ENCODE data around the gene XBP1.
"Not testable (repeated sequence)": the region's sequence is repeated elsewhere in the genome, so short reads cannot be mapped to it uniquely, and the experiment has no call there.

The XBP1 gene

DNA sequence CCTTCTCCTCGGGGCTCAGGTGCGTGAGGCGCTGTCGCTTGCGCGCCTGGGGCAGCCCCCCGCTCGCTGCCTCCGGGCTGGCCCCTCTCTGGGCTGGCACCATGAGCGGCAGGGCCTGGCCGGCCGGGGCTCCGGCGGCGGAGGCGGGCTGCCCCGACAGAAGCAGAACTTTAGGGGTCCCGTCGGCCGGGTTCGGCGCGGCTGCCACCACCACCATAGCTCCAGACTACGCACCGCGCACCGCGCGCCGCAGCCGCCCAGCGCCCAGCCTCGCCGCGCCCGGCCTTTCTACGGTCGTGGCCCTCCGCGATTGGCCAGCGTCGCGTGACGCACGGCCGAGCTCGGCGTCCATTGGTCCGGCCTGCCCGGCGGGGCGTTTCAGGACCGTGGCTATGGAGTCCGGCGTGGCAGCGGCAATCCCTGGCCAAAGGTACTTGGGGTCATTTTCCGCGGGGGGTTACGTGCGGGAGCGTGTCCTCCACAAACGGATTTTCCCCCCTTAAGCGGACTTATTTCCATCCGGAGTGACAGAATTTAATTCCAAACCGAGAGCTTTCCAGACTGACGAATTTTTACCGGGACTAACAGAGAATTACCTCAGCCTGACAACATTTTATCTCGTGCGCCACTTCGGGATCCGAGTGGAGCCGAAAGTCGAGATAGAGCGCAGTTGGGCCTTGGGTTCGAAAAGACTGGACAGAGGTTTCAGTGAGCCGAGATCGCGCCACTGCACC, at the start of gene XBP1:
XBP1 (minus strand) TSS at position 262 of the 734 bp plus-strand sequence.
- DNase-seq (ENCODE audit: low spot score): peak; percentile 93

DNA sequence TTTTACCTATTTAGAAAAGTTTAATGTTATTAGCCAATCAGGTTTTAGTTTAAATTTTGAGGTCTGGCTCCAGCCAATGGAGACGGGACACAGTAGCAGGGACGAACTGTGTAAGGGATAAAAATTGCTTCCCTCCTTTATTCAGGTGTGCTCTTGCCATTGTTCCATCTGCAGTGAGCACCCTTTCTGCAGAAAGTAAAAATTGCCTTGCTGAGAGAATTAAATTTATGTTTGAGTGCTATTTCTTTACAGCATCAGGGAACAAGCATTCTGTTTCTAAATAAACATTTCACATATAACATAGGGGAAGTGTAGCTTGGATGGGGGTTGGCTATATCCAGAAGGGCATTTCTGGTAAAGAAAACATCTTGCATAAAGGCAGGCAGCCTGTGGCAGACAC, 46.6 kb upstream of the XBP1 start:
- DNase-seq (ENCODE audit: low spot score): no peak

DNA sequence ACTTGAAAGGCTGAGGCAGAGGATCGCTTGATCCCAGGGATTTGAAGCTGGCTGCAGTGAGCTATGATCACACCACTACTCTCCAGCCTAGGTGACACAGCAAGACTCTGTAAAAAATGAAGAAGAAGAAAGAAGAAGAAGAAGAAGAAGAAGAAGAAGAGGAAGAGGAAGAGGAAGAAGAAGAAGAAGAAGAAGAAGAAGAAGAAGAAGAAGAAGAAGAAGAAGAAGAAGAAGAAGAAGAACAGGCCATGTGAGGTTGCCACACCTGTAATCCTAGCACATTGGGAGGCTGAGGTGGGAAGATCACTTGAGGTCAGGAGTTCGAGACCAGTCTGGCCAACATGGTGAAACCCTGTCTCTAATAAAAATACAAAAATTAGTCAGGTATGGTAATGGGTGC, 43.9 kb upstream of the XBP1 start:
- DNase-seq (ENCODE audit: low spot score): not testable (repeated sequence)

DNA sequence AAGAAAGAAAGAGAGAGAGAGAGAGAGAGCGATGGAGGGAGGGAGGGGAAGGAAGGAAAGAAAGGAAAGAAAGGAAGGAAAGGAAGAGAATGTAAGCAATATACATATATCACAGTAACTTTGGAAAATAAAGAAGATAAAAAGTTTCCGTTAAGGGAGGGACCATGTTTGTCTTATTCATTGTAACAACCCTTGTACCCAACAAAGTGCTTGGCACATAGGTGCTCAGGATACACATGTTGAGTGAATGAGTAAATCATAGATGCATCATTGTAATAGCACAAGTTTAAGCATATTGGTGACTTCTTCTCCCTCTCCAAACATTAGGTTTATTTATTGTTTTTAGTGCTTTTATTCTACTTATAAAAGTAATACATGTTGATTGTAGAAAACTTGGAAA, 43.3 kb upstream of the XBP1 start:
- DNase-seq (ENCODE audit: low spot score): no peak

DNA sequence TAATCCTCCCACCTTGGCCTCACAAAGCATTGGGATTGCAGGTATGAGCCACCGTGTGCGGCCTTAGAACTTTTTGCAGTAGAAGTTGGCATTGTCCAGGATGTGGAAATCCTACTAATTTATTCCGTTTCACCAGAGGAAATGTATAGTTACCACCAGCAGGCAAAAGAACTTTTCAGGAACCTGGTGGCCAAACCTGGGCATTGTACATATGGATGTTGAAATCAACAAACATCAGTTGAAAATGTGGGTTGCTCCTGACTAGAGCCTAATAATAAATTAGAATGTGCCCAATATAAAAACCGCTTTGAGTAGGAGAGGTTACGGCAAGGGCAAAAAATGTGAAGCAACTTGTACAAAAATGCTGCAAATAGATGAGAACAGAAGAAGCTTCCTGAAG, 40.7 kb upstream of the XBP1 start:
- DNase-seq (ENCODE audit: low spot score): no peak

DNA sequence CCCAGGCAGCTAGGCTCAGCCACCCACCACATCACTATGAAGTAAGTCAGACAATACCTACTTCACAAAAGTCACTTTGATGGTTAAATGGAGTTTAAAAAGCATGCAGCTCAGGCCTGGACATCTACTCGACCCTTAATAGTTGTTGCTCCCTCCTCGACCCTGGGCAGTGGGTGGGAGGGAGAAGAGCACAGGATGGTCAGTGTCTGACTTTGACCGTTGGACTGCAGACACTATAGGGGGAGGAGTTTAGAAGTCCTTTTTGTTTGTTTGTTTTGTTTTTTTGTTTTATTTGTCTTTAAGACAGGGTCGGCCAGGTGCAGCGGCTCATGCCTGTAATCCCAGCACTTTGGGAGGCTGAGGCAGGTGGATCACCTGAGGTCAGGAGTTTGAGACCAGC, 38.6 kb upstream of the XBP1 start:
- DNase-seq (ENCODE audit: low spot score): no peak

DNA sequence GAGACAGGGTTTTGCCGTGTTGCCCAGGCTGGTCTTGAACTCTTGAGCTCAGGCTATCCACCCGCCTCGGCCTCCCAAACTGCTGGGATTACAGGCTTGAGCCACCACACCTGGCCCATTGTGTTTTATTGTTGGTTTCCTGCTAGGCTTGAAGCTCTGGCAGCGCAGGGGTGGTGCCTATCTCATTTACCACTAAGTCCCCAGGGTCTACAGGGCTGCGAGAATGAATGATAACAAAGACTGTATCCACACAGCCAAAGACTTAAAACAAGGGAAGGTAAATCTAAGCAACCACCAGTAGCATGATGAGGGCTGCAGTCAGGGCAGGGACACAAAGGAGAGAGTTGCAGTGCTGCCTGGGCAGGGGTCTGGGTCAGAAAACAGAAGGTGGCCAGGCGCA, 37.3 kb upstream of the XBP1 start:
- no peak for DNase-seq (ENCODE audit: low spot score)

DNA sequence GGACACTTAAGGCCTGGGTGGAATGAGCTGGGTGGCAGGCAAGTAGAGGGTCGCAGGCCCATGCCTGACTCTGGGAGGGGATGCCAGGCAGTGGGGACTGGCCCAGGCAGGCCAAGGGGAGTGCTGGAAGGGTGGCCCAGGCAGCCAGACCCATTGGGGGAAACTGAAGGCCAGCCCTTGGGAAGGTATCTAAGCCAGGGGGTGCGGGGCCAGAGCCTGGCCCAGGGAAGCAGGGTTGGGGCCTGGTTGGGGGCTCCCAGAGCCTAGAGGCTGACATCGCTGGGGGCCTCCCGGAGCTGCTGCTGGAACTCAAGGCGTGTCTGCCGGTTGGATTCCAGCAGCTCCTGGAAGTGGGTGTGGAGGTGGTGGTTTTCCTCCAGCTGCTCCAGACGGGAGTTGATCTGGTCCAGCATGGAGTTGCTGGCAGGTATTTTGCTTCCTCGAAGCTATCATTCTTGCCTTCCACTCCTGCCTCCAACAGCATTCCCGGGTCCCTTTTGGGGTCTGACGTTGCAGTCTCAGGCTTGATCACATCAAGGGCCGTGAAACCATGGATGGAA, 35.3 kb upstream of the XBP1 start:
- no peak for DNase-seq (ENCODE audit: low spot score)

DNA sequence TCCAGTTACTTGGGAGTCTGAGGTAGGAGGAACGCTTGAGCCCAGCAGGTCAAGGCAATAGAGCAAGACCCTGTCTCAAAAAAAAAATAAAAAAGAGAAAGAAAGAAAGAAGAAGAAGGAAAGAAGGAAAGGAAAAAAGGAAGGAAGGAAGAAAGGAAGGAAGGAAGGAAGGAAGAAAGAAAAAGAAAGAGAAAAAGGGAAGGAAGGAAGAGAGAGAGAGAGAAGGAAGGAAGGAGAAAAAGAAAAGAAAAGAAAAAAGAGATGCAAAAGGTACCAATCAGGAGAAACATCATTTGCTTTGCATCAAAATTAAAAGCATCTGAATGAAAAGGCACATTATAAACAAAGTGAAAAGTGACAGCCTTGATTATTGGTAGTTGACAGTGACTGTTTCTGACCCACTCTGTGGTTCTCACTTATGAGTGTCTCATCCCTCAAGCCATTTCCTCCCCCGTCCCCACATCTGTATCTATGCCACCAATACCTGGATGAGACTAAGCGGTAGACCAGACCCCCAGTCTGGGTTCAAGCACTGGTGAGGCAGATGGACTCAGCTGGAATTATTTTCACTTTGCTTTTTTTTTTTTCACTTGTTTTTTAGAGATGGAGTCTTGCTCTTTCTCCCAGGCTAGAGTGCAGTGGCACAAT, 33.0 kb upstream of the XBP1 start:
- DNase-seq (ENCODE audit: low spot score): no peak

DNA sequence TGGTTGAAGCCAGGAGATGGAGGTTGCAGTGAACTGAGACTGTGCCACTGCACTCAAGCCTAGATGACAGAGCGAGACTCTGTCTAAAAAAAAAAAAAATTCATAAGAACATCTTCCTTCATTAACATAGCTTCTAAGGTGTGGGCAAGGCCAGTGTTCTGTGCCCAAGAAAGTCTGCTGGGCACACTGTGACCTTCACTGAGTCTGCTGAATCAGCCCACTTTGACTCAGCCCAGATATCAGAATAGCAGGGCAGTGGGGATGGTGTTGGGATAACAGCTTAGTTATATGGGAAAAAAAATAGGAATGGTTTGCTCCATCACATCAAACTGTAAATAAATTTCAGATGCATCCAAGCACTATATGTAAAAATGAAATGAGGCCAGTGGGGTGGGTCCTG, 32.4 kb upstream of the XBP1 start:
- no peak for DNase-seq (ENCODE audit: low spot score)

DNA sequence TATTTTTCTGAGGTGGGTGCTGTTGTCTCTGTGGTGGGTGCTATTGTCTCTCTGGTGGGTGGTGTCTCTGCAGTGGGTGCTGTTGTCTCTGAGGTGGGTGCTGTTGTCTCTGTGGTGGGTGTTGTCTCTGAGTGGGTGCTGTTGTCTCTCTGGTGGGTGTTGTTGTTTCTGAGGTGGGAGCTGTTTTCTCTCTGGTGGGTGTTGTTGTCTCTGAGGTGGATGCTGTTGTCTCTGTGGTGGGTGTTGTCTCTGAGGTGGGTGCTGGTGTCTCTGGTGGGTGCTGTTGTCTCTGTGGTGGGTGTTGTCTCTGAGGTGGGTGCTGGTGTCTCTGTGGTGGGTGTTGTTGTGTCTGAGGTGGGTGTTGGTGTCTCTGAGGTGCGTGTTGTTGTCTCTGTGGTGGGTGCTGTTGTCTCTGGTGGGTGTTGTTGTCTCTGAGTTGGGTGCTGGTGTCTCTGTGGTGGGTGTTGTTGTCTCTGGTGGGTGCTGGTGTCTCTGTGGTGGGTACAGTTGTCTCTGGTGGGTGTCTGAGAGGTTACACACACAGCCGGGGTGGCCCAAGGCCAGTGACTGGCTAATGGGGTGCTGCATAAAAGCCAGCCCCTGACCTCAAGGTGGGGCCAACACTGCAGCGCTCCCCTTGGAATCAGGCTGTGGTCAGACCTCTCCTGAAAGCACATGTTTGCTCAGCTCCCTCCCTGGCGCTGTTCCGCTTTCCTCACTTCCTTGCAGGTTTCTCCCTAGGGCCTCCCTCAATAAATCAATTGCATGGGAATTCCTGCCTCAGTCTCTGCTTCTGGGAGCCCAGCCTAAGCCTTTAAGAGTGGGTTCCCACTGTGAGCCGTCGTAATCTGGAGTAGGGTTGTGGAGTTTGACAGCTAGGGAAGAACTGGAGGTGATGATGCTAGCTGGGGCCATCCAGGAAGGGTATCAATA, 31.0 kb upstream of the XBP1 start:
- DNase-seq (ENCODE audit: low spot score): no peak

DNA sequence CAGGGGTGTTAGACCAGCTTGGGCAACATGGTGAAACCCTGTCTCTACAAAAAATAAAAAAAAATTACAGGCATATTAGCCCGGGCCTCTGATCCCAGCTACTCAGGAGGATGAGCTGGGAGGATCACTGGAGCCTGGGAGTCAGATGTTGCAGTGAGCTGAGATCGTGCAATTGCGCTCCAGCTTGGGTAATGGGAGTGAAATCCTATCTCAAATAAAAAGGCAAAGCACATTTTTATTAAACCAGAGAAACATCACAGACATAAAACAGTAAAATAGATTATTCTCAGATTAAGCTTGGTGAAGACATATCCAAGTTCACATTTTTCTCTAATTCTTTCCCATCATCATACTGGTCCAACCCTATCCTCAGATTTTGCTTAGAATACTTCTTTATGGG, 30.1 kb upstream of the XBP1 start:
- DNase-seq (ENCODE audit: low spot score): no peak

DNA sequence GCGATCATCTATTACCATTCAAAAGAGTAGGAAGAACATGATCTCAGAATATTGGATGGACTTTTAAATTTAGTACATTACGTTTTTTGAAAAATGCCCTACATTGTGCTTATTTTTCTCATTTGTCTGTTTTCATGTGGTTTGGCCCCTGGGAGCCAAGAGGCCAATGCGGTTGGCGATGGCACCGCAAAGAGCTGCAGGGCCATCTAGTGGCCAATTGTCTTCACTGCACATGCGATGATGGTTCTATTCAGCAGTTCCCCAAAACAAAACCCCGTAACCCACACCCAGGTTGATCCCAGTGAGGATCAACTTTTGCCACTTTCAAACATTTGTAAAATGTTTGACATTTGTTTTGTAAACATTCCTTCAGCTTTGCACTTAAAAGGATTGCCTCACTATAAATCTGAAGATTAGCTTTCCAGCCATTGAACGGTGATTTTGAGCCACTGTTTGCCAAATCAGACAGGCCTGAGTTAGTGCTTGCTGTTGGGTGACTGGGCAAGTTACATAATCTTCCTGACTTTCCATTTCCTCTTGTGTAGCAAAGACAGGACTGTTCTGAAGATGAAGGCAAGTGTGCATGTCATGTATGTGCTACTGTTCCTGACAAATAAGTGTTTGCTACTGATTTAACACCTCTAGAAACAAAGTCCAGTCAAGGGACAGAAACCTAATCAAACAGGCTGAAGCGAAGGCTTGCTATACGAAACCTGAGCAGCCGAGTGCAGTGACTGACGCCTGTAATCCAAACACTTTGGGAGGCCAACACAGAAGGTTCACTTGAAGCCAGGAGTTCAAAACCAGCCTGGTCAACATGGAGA, 29.2 kb upstream of the XBP1 start:
- DNase-seq (ENCODE audit: low spot score): peak; percentile 87

DNA sequence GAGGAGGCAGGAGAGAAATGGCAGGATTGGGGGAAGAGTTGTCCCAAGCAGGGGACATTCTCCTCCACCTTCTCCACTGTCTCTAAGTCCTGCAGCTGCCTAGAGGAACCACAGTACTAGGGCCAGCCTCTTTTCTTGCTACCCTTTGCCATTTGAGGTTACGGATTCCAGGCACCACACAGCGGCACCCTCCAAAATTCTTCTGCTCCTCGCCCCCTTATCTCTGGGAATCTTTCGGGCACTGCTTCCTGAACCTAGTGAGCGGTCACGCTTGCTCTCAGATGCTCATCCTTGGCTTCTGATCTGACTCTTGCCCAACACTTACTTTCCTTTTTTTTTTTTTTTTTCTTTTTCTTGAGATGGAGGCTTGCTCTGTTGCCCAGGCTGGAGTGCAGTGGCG, 26.6 kb upstream of the XBP1 start:
- DNase-seq (ENCODE audit: low spot score): no peak

DNA sequence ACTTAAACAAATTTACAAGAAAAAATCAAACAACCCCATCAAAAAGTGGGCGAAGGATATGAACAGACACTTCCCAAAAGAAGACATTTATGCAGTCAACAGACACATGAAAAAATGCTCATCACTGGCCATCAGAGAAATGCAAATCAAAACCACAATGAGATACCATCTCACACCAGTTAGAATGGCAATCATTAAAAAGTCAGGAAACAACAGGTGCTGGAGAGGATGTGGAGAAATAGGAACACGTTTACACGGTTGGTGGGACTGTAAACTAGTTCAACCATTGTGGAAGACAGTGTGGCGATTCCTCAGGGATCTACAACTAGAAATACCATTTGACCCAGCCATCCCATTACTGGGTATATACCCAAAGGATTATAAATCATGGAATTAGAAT, 26.1 kb upstream of the XBP1 start:
- DNase-seq (ENCODE audit: low spot score): not testable (repeated sequence)

DNA sequence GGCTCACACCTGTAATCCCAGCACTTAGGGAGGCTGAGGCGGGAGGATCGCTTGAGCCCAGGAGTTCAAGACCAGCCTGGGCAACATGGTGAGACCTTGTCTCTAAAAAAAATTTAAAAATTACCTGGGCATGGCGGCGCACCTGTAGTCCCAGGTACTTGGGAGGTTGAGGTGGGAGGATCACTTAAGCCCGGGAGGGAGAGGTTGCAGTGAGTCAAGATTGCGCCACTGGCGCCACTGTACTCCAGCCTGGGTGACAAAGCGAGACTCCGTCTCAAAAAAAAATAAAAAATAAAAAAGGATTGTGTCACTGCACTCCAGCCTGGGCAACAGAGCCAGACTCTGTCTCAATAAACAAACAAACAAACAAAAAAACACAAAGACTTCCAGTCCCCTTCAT, 24.1 kb upstream of the XBP1 start:
- not testable (repeated sequence) for DNase-seq (ENCODE audit: low spot score)

DNA sequence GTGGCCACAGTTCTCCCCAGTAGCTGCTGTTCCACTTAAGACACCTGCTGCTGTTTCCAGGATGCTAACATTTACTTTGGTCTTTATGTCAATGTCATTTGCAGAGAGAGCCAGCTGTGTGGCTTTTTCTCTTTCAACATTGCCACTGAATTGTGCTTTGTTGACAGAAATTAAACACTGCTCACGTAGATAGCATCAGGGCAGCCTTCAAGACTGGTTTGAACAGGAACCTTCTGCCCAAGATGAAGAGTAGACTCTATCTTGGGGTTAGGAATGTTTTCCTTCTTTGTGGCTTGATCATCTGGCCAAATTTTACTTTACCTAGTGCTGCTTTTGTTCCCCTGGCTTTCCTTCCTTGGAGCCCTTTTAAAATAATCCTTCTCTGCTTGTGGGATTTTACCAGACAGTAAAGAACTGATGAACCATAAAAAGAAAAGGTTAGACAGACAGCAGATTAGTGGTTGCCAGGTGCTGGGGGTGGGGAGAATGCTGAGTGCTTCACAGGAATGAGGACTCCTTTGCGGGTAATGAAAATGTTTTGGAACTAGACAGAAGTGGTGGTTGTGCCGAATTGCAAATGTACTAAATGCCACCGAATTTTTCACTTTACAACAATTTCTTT, 22.7 kb upstream of the XBP1 start:
- DNase-seq (ENCODE audit: low spot score): peak; percentile 85

DNA sequence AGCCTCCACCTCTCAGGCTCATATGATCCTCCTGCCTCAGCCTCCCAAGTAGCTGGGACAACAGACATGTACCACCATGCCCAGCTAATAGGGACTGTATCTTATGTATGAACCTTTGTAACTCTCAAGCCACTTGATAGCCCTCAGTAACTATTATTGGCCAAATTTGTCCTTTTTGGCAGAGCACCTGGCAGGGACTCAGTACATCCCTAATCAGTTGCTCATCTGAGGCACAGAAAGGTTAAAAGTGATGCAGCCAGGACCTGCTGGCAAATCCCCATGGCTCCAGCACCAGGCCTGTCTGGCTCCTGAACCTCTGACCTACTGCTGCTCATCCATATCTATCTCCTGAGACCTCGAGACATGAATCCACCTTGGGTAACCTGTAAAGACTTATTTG, 21.1 kb upstream of the XBP1 start:
- DNase-seq (ENCODE audit: low spot score): no peak

DNA sequence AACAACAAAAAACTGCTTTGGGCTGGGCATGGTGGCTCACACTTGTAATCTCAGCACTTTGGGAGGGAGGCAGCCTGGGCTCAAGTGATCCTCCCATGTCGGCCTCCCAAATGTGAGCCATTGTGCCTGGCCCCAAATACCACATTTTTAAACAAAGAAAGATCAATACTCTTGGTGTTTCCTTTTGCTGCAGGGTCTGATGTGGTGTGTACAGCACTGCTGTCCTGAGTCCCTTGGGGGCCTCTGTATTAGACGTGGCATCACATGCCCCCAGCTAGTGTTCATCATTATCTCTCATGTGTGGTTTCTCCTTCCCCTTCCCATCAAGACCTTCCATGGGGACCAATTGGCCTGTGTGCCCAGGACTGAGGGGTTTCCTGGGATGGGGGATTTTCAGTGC, 20.5 kb upstream of the XBP1 start:
- peak; percentile 26 for DNase-seq (ENCODE audit: low spot score)

DNA sequence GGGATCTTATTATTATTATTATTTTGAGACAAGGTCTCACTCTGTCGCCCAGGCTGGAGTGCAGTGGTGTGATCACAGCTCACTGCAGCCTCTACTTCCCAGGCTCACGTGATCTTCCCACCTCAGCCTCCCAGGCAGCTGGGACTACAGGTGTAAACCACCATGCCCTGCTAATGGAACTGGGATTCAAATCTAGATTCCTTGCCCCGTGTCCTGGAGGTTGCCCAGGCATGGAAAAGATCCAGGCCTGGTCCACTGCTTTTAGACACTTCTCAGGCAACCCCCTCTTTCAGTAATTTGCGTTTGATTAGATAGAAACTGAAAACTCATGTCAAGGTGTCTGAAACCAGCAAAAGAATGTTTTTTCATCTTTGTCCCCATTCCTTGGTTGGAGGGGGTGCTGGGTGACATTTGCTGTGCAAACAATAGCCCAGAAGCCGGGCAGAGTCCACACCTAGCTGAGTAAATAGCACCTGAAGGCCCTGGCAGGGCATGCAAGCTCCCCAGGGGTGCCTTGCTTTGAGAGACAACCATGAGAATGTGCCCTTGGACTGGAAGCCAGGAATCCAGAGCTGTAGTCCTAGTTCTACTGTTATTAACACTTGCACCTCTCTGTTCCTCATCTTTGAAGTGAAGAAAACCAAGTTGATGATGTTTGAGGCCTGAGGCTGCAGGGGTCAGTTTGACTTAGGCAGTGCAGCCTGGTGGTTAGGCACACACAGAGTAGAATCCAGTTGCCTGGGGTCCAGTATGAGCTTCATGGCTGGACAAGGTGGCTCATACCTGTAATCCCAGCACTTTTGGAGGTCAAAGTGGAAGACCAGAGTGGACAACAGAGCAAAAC, 19.1 kb upstream of the XBP1 start:
- no peak for DNase-seq (ENCODE audit: low spot score)
